ENCODE data around the gene SLC5A1. TPM values are rescaled to one million over a fixed set of nuclear protein-coding genes. Genes with fewer than 3 reads are reported as not detected.
"Not testable (repeated sequence)": the region's sequence is repeated elsewhere in the genome, so short reads cannot be mapped to it uniquely, and the experiment has no call there.

Gene SLC5A1
- total and polyA plus RNA-seq, 9 of the 15 experiments (the other 6 are each of a cell fraction or from before 2014, with no cell fraction given) = not detected

DNA sequence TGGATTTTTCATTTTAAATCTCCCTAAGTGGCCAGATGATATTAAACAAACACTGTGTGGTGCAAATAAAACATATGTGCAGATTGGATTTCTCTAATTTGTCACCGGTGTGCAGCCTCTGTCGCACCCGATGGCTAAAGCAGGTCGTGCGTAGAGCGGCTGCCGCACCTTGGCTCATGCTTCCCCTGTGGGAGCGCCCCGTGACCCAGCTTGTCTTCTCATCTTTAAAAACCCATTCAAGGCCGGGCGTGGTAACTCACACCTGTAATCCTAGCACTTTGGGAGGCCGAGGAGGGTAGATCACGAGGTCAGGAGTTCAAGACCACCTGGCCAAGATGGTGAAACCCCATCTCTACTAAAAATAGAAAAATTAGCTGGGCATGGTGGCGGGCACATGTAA is 91.7 kb downstream of the SLC5A1 start:
- H4K20me1 ChIP-seq (replicated peaks; ENCODE audit: control insufficient read depth, insufficient read depth, low read length); H3K4me3 ChIP-seq; in situ Hi-C loops (cut with MboI); H3K9me1 ChIP-seq (ENCODE audit: control insufficient read depth, insufficient read depth, low read length); FAIRE-seq; H3K36me3 ChIP-seq (ENCODE audit: control insufficient read depth, insufficient read depth, low read length); H2AFZ ChIP-seq (ENCODE audit: low read depth, low read length); H3K9ac ChIP-seq (ENCODE audit: insufficient read depth in 1 of 2, low read depth in 2 of 2, low read length in 2 of 2); H3K4me1 ChIP-seq (replicated peaks in 1 of 2; ENCODE audit: control insufficient read depth in 2 of 2, insufficient read depth in 2 of 2, low read length in 2 of 2); BruUV-seq (replicated peaks); DNase-seq (ENCODE audit: extremely low read depth in 1 of 4, low spot score in 3 of 4); ATAC-seq; H3K4me2 ChIP-seq (ENCODE audit: insufficient read depth, low read length); CTCF ChIA-PET (ENCODE audit: low intra/inter-chr PET ratio); H3K9me3 ChIP-seq (replicated peaks; ENCODE audit: control insufficient read depth, insufficient read depth, low read depth, low read length); H3K27ac ChIP-seq (ENCODE audit: extremely low read depth, low read depth, low read length); intact Hi-C loops (cut with micrococcal nuclease); H3K79me2 ChIP-seq (ENCODE audit: control insufficient read depth, insufficient read depth, low read length); POLR2A ChIA-PET: not testable (repeated sequence)
- WGBS (ENCODE audit: insufficient coverage, low coverage, missing lambda C conversion rate) = 25% methylated on average over 7 of the region's 14 CpGs
- H3K27me3 ChIP-seq (ENCODE audit: control insufficient read depth in 2 of 2, insufficient read depth in 2 of 2, low read length in 2 of 2) = peaks cover 0 to 13% of the 10 kb centered on the region in 2 experiments; a peak in 1 of 5 replicates

DNA sequence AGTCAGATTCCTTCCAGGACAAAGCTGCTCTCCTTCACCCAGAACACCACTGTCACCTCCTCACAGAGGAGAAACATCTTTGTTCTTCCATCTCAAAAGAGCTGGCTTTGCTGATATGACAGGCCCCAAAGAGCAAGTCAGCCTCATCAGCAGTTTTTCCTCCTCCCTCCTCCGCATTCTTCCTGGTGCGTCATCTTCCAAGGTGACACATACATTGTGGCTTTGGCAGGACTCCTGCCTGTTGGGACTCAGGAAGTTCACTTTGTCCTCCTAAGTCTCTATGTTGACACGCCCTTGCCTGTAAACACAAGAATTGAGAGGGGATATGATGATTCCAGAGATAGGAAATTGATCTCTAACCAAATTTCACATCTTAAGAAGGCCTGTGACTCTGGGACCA is 92.9 kb downstream of the SLC5A1 start:
- H3K79me2 ChIP-seq (ENCODE audit: control insufficient read depth, insufficient read depth, low read length); POLR2A ChIA-PET; H3K9me1 ChIP-seq (ENCODE audit: control insufficient read depth, insufficient read depth, low read length); H3K4me3 ChIP-seq; H2AFZ ChIP-seq (ENCODE audit: low read depth, low read length); CTCF ChIA-PET (ENCODE audit: low intra/inter-chr PET ratio); intact Hi-C loops (cut with micrococcal nuclease); in situ Hi-C loops (cut with MboI); H3K36me3 ChIP-seq (ENCODE audit: control insufficient read depth, insufficient read depth, low read length); ATAC-seq; BruUV-seq (replicated peaks); H3K27me3 ChIP-seq (ENCODE audit: control insufficient read depth in 2 of 2, insufficient read depth in 2 of 2, low read length in 2 of 2); H3K4me2 ChIP-seq (ENCODE audit: insufficient read depth, low read length); H3K9ac ChIP-seq (ENCODE audit: insufficient read depth in 1 of 2, low read depth in 2 of 2, low read length in 2 of 2); H3K27ac ChIP-seq (ENCODE audit: extremely low read depth, low read depth, low read length); H3K9me3 ChIP-seq (replicated peaks; ENCODE audit: control insufficient read depth, insufficient read depth, low read depth, low read length); H3K4me1 ChIP-seq (replicated peaks in 1 of 2; ENCODE audit: control insufficient read depth in 2 of 2, insufficient read depth in 2 of 2, low read length in 2 of 2); H4K20me1 ChIP-seq (replicated peaks; ENCODE audit: control insufficient read depth, insufficient read depth, low read length): not testable (repeated sequence)
- DNase-seq (ENCODE audit: extremely low read depth in 1 of 4, low spot score in 3 of 4) (peak in 2 of 4 experiments; percentile 10 to 53), FAIRE-seq (peak; percentile 42)
- 0% methylated on average over 3 of the region's 3 CpGs for WGBS (ENCODE audit: insufficient coverage, low coverage, missing lambda C conversion rate)
- TF ChIP-seq CTBP1 (IDR thresholded peaks at IDR 0.05; ENCODE audit: borderline replicate concordance) (peak; percentile 71; the same call in 1 of the 2 replicates), TAL1 (IDR thresholded peaks at IDR 0.05) (peak; percentile 5; the same call in 1 of the 2 replicates), EP300 (IDR thresholded peaks at IDR 0.05; ENCODE audit: low read length) (peak; percentile 13; the same call in 1 of the 2 replicates), CREM (IDR thresholded peaks at IDR 0.05; ENCODE audit: low read depth) (0 out of 2 replicates have a peak, but pooled peaks have one; percentile 31), MAFG (tag; conservative IDR thresholded peaks at IDR 0.05) (peak; percentile 92), SMARCA4 (IDR thresholded peaks at IDR 0.05) (0 out of 2 replicates have a peak, but pooled peaks have one; percentile 28), ATF7 (IDR thresholded peaks at IDR 0.05) (peak; percentile 28; the same call in 1 of the 2 replicates), JUND (IDR thresholded peaks at IDR 0.05; ENCODE audit: borderline replicate concordance, low read depth, low read length) (peak; percentile 61; the same call in 1 of the 2 replicates), JUND (tag; IDR thresholded peaks at IDR 0.05; ENCODE audit: borderline replicate concordance, low read depth, low read length) (peak; percentile 45; the same call in 1 of the 3 replicates), FOSL1 (tag; conservative IDR thresholded peaks at IDR 0.05) (peak; percentile 88), ARID1B (IDR thresholded peaks at IDR 0.05) (peak; percentile 66), TCF3 (CRISPR knock-in tag; IDR thresholded peaks at IDR 0.05) (peak; percentile 24; the same call in 1 of the 2 replicates), MAFF (IDR thresholded peaks at IDR 0.05; ENCODE audit: low read length) (peak; percentile 32; the same call in 1 of the 2 replicates), C11orf30 (IDR thresholded peaks at IDR 0.05; ENCODE audit: low read depth) (peak; percentile 92), EGR1 (conservative IDR thresholded peaks at IDR 0.05) (peak; percentile 66)

All from K562 (cell line).